Activated CD4-positive, alpha-beta T cell treated with anti-CD3 and anti-CD28 coated beads, Interleukin-2, amount 50 U/mL, for 4 hours (primary cell): ENCODE results near the gene GSDMA.

ENCODE experiments used
- DNase-seq, 2 experiments: peaks; one replicate each; pipeline ENCODE4 v3.0.0-alpha.2; 2020

GSDMA gene, protein sequence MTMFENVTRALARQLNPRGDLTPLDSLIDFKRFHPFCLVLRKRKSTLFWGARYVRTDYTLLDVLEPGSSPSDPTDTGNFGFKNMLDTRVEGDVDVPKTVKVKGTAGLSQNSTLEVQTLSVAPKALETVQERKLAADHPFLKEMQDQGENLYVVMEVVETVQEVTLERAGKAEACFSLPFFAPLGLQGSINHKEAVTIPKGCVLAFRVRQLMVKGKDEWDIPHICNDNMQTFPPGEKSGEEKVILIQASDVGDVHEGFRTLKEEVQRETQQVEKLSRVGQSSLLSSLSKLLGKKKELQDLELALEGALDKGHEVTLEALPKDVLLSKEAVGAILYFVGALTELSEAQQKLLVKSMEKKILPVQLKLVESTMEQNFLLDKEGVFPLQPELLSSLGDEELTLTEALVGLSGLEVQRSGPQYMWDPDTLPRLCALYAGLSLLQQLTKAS

DNA sequence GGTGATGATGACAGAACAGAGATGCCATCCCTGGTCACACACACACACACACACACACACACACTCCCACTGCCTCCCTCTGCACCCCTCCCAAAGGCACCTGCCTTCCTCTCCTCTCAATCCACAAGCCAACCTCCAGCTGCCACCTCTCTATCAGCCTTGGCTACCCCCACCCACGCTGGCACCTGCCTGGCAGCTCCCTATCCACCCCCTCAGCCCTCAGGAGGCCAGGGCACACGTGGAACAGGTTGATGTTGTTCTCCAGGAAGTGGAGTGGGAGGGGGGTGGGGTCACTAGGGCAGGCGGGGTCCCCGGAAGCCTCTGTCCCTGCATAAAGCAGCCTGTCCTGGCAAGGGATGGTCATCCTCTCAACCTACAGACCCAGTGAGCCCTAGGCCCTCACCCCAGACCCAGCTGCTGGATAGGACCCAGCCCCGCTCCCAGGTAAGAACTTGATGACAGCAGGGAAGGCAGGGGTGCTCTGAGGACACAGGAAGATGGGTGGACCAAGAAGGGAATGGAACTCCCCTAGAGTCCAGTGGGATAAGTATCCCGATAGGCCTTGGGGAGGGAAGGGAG lies at the start of gene GSDMA:
Gene GSDMA, plus strand, starts transcription at position 363 of the 579 bp plus-strand sequence. CDS start 2,684 bp downstream, outside the sequence.
- DNase-seq = peak in 1 of 2 experiments; percentile 18

DNA sequence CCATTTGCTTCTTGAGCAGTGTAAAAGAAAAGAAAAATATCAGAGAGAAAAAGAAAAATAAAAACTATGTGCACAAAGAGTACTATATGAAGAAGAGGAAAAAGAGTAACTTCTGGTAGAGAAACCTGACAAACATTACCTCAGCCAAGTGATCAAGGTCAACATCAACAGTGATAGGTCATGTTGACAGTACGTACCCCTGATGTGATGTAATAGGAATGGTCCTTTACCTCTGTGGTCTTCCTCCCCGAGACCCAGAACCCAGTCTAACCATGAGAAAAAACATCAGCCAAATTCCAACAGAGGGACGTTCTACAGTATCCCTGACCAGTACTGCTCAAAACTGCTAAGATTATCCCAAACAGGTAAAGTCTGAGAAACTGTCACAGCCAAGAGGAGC lies 48.8 kb upstream of the GSDMA start:
- DNase-seq = no peak

DNA sequence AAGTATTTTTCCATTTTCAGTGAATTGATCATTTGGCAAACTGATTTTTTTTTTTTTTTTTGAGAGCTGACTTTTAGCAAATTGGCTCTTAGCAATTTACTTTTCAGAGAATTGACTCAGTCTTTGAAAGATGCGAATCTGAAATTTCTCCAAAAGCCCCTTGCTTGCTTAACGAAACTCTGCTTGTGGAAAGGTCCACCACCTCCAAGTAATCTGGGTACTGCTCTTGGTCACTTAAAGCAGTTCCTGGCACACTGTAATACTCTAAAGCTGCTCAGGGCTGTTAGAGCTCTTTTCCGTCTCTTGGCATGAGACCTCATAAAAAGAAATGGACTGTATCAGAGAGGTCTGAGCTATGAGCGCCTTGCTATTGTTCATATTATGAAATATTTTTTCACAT lies 47.2 kb upstream of the GSDMA start:
- DNase-seq = no peak

DNA sequence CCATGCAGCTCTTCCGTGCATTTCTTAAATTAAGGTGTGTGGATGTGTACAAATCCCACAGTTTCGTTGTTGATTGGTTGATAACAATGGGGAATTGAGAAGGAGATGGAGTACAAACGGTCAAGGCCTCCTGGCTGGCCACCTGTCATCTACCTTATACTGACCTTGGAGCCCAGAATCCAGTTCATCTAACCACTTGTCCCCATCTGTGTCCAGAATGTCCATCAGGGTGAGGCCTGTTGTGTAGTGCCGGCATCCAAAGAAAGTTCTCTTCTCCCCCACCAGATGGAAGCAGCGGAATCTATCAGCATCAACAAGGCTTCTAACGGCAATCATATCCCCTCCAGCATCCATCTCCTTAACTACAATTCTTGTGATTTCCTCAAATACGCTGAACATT lies 45.9 kb upstream of the GSDMA start:
- DNase-seq = no peak

DNA sequence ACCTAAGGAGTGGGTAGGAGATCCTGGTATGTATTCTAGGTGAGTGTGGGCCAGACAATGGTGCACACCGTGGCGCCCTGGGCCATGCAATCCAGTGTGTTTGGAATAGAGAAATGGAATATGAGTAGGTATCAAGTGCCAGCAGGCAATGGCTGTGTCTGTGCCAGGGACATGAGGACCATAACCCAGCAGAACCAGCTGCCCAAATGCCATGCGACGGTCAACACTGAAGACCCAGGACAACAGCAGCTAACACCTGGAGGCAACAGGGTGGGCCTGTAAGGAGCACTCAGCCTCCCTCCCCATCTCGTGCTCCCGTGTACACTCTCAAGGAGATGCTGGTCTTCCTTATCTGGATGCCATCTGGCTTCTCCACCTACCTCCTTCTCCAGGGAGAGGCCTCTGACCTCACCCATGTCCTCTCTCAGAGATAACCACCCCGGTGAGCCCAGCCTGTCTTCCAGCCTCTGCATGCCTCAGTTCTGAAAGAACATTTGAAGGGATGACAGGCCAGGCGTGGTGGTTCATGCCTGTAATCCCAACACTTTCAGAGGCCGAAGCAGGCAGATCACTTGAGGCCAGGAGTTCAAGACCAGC lies 43.6 kb upstream of the GSDMA start:
- DNase-seq = no peak

DNA sequence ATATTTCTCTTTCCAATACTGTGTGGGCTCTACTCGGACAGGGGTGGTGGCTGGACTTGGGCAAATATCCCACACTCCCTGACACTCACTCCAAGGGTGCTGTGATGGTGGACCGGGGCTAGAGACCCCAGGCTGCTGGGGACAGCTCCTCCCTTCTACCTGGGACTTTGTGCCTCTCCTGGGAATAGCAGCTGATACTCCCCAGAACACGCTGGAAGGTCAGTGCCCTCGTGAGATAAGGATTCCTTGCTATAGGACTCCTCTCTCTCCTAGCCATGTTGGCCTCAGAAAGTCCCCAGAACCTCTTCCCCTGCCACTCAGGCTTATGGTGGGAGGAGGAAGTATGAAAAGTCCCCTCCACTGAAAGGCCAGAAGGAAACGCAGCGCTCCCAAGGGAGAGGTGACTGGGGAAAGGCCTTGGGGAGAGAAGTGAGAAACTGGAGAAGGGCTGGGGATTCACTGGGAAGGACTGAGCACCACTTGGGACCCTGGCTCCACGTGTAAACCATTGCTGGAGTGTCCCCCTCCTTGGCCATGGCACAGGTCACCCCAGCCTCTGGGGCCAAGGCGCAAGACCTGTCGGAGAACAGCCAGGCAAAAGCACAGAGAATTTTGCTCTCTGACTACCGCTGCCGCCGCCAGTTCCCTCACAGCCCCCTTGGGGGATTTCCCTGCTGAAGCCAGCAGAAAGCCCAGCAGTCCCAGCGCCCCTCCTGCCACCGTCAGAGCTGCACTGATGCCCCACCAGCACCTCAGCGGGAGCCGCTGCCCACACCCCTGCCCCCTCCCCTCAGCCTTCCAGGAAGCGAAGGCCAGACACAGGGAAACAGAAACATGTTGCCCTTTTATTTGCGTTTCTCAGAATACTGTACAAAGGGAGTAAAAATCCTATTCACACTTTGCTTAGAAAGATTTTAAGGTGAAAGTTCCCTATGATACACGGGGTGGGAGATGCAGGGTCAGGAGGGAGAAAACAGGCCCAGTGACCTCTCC lies 42.3 kb upstream of the GSDMA start:
- peak; percentile 54 to 61 for DNase-seq

DNA sequence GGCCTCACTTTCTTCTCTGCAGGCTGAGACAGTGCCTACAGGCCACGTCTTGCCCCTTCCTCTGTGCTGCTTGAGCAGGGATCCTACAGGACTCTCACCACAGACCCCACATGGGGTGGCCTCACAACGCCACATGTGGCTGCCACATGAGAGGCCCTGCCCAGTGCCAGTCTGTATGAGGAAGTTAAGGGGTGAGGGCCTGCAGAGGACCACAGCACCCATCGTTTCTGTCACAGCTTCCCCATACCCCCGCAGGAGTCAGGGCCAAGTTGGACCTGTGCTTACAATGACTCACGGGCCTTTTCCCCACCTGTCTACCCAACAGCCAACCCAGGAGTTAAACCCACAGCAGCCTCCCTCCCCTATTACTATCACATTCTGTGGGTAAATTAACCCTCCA lies 41.5 kb upstream of the GSDMA start:
- DNase-seq = no peak

DNA sequence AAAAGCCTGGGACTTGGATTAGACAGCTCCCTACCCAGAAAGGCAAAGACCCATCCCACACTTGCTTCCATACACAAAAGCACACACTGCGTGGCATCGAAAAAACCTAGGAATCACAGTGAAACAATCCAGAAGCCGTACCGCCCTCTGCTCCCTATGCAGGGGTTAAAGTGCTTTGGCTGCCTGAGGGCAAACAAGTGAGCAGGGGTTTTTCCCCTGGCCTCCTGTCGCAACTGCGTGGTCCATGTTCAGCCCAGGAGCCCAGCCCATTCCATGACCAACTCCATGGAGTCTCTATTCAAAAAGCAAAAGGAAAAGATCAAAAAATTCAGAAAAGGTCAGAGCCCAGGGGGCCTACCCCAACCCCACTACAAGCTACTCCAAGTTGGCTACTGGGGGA lies 40.8 kb upstream of the GSDMA start:
- DNase-seq = no peak

DNA sequence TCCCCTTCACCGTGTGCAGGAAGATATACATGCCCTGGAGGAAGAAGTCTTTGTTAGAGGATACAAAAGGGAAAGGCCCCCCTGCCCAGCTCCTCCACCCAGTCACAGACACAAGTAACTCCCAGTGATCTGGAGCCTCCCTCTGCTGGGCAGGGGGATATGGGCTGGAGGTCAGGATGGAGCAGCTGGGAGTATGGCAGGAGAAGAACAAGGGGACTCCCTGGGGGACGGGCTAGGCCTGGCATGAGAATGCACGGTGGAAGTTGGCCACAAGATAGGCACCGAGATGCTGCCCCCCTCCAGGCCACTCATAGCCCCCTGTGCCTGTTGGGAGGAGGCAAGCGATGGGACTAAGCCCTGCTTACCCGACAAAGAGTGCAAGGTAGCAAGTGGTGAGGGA lies 39.6 kb upstream of the GSDMA start:
- no peak for DNase-seq

DNA sequence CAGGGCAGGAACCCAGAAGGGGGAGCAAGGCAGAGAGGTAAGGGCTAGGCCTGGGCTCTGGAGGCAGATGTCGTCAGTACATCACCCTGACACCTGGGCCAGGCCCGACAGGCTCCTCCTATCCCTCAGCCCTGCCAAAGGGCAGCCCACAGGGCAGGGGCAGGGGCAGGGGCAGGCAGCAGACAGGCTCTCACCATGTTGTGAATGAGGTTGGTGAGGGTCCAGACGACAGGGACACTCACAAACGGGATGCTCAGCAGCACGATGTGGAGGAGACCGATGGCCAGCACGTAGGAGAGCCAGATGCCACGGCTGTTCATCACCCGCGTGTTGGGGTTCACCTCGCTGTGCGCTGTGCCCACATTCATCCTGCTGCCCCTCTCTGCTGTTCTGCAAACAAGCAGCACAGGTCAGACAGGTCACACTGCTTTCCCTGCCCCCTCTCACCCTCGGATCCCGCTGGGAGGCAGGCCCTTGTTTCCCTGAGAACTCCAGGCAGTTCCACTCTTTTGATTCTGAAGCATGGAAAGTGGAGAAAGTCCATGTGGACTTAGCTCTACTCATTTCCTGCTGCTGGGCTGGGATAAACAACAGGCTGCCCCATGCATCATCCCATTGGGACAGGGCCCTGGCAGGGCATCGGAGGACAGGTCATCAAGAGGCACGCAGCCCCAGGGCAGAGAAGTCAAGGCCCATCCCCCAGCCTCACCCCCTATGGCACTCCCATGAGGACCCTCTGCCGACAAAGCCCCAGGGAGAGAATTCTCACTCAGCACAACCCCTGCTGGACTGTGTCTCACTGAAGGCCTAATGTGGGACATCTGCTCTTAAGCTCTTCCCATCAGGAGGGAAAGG lies 38.7 kb upstream of the GSDMA start:
- no peak for DNase-seq

DNA sequence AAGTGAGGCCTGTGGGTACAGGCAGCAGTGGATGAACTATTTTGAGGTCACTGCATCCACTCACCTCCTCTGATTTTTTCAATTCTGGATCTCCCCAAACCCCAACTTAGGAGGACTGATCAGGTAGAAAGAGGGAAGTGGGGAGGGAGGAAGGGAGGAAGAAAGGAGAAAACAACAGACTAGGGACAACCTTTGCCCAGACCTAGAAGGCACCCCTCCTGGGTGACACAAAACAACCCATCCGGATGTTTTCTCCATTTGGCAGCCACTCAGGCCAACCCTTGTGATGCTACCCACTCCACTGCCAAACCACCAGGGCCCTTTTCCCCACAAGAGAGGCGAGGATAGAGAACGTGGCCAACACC lies 38.1 kb upstream of the GSDMA start:
- DNase-seq = no peak

DNA sequence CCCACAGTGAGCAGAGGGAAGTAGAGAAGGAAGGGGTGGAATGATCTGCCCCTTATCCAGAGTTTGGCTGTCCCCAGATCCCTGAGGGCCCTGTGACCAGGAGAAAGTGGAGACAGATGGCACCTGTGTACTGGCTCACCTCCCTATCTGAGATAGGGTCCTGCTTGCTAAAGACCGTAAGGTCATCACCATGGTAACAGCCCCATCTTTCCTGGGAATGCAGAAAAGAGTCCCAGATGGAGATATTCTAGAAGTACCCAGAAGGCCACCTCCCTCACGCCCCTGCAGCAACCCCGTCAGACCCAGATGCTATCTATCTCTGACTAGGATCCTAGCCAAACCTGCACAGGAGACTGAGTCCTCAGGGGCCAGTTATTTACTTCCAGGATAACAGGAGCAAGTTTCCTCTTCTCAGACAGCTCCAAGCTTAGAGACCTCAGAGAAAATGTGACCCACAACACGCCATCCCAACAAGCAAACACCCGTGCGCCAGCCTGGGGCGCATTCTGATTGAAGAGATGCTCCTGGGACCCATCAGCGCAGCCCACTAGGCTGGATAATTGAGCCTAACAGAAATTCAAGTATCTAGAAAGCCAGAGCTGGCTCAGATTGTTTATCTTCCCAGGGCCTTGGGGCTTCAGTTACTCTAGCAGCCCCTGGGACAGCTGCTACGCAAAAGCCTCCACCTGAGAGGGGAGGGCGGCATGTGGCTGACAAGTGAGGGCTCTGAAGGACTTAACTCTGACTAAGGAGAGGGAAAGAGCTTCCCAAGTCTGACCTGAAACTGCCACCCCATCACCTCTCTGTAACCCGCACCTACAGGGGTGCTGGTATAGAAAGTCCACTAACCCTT lies 37.3 kb upstream of the GSDMA start:
- no peak for DNase-seq

DNA sequence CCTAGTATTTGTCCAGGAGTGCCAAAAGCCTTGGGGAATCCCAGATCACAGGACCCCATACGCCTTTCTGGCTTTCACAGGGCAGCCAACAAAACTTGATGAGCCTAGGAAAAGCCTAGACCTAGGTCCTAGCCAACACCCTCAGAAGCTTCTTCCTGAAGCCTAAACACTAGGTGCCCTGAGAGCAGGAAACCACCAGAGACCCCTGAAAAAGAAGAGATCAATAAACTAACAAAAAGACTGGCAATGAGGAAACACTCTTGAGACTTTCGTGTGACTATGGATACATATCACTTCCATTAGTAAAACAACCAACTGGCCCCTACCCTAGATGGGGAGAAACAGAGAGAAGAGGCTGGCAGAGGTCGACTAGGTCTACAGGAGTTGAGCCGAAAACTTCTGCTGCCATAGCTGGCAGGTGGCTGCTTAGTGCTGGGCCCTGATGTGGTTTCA lies 36.6 kb upstream of the GSDMA start:
- no peak for DNase-seq

DNA sequence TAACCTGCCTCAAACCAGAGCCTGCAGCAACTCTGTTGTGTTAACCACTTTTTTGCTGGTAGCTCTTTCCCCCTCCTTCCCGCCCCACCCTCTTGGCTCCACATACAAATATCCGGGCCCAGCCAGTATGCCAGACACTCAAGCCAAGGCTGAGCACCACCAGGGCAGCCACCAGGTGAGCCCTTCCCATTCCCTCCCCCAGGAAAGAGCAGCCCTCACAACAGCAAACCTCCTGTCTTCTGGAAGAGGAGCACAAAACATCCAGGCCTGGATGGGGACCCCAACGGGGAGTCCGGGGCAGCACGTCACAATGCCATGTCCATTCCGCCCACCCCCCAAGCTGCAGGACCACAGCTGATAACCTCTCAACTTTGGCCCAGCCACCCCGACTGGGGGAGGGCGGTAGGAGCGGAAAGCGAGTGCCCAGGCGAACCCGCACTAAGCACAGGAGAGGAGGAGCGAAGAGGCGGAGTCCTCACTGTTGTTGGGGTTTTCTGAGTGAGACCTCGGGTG lies 36.2 kb upstream of the GSDMA start:
- peak; percentile 34 to 35 for DNase-seq

DNA sequence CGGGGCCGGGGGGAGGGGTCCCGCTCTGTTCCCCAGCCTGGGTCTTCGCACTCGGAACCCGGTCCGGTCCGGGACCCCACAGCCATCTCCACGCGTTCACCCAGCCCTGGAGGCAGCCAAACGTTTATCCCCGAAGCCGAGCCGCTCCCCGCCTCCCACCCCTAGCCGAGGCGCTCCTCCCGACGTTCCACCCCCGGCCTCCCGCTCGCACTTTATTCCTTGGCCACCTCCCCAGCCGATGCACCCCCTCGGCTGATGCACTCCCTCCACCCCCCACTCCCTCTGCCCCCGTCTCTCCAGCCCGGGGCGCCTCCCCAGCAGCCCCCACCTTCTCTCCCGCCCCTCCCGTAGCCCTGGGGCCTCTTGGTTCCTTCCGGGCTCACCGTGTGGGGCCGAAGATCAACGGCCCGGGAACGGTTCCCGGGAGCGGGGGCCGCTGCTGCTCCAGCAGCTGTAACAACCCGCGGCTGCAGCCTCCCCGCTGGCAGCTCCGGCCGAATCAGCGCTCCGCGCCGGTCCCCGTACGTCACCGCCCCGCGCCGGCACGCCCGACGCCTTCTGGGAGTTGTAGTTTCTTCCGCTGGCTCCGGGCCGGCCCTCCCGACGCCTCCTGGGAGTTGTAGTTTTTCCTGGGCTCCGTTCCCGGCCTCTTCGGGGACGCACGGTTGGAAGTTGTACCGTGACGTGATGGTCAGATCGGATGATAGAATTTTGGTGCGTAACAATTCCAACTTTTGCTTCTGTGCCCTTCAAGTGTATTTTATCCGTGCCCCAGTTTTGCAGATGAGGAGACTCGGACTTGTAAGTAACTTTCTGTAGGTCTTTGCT lies 35.5 kb upstream of the GSDMA start, which contains the start of the genes LRRC3C and ORMDL3:
Gene LRRC3C, plus strand, starts transcription at position 632 of the 828 bp plus-strand sequence. CDS start 13,792 bp downstream, outside the sequence.
Gene ORMDL3, minus strand, starts transcription at position 501 of the 828 bp plus-strand sequence. CDS start 3,398 bp downstream, outside the sequence.
- DNase-seq = peak; percentile 85 to 87

DNA sequence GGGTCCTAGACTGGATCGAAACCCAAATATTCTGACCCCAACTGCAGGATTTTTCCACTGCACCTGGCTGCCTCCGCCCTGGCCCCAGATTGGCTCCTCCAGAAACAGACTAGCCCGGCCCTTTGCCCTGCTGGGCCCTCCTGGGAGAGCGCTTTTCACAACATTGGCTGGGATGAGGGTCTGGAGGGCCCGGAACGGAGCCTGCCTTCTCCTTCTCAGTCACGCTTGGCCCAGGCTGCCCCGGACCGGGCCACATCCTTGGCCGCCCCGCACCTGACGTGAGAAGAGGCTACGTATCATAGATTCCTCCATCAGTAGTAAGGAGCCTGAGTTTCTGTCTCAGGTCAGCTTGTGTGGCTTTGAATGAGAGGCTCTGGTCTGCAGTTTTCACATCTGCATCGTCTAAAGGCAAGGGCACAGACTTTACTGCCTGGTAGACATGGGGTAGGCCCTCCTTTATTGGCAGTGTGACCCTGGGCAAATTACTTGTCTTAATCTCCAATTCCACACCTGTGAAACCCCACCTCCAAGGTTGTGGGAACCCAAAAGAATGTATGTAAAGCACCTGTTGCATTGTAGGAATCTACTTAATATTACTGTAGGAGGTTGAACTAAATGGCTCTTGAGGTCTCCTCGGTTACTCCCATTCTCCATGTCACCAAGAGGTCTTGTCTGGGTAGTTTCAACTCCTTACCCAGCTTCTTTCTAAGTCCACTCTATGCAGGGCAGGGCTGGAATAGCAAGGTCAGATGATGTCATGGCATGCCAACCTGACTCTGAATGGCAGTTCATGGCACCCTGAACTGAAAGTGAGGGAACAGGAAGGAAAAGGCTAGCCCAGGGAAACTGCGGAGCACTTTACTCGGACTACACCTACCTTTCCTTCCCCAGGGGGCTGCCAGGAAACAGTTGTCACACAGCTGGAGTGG lies 34.6 kb upstream of the GSDMA start:
- DNase-seq = no peak

DNA sequence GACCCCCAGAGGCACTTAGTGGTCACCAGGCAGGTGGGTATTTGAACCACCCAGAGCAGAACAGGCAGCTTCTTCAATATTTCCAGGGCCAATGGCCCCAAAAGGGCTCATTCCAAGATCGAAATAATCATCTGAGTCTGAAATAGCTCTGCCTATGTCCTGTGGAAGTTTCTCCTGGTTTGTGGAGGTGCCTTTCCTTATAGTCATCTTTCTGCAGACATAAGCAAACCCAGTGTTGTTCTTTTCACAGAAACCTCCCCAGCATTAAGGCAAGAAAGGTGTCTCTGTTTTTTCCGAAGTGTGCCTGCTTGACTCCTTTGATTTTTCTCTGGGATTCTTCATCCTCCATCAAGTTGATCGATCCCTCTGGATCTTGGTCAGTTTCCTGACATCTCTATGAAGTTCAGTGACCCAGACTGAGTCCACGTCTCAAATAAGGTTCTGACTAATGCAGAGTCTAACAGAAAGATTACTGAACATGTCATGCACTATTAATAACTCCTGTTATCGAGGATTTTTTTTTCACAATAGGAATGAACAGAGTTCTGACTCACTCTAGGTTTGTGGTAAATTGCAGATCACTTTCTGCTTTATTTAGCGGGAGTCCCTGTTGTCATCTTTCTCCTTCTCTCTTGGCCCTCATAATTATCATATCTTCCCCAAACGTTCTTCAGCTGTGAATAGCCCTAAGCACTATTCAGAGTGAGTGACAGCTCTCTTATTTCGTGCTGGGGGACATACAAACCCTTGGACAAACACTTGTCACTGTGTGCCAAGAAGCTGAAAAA lies 33.8 kb upstream of the GSDMA start:
- DNase-seq = no peak
